ENCODE results near the gene SPOCK3. TPM values are rescaled to one million over a fixed set of nuclear protein-coding genes. Genes with fewer than 3 reads are reported as not detected.
A peak's percentile ranks its signal among the peaks of the same experiment; 100 is the strongest.

SPOCK3 gene
- total RNA-seq, 1 donor from 2014 or later, result 0.53 TPM

DNA sequence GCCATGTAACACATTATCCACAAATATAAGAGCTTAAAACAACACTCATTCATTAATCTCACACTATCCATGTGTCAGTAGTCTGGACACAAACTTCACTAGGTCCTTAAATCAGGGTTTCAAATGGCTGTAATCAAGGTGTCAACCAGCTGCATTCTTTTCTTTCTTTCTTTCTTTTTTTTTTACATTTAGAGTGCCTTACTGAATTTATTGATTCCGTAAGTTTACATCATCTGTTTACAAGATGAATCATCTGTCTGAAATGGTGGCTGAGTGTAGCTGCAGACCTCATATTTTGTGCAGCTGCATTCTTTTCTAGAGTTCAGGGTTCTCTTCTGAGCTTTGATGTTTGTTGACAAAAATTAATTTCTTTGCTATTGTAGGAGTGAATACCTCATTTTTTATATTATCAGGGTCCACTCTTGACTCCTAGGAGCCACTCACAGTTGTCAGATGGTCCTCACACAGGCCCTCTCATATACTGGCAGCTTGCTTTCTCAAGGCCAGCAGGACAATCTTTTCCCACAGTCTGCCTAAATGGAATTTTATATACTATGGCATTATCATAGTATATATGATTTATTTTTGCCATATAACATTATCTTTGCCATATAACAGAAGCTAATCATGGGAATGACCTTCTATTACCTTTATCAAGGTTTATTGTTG, 37.8 kb downstream of the SPOCK3 start:
- Histone ChIP-seq H3K36me3 (ENCODE audit: control insufficient read depth, insufficient read depth, low read length) (no peaks in the 10 kb centered on the region), H3K4me3 (ENCODE audit: low read depth, low read length) (no peak overlapping the region), H3K27me3 (ENCODE audit: control insufficient read depth, insufficient read depth, low read length) (no peaks in the 10 kb centered on the region)
- DNase-seq (ENCODE audit: low read depth) (peak; percentile 75), FAIRE-seq (no peak)
- TF ChIP-seq, protein P1, sequence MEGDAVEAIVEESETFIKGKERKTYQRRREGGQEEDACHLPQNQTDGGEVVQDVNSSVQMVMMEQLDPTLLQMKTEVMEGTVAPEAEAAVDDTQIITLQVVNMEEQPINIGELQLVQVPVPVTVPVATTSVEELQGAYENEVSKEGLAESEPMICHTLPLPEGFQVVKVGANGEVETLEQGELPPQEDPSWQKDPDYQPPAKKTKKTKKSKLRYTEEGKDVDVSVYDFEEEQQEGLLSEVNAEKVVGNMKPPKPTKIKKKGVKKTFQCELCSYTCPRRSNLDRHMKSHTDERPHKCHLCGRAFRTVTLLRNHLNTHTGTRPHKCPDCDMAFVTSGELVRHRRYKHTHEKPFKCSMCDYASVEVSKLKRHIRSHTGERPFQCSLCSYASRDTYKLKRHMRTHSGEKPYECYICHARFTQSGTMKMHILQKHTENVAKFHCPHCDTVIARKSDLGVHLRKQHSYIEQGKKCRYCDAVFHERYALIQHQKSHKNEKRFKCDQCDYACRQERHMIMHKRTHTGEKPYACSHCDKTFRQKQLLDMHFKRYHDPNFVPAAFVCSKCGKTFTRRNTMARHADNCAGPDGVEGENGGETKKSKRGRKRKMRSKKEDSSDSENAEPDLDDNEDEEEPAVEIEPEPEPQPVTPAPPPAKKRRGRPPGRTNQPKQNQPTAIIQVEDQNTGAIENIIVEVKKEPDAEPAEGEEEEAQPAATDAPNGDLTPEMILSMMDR (IDR thresholded peaks at IDR 0.05; ENCODE audit: insufficient read depth, low read length, severe bottlenecking), result no peak

GRCh38 chr4:167190379-167190778, 43.9 kb downstream of the SPOCK3 start:
- no peaks in the 10 kb centered on the region for H3K27me3 ChIP-seq (ENCODE audit: control insufficient read depth, insufficient read depth, low read length)
- FAIRE-seq (no peak), DNase-seq (ENCODE audit: low read depth) (no peak)
- TF ChIP-seq, protein P1 (IDR thresholded peaks at IDR 0.05; ENCODE audit: insufficient read depth, low read length, severe bottlenecking), result no peak
- H3K4me3 ChIP-seq (ENCODE audit: low read depth, low read length), result no peak overlapping the region
- H3K36me3 ChIP-seq (ENCODE audit: control insufficient read depth, insufficient read depth, low read length), result no peaks in the 10 kb centered on the region

- FAIRE-seq (no peak), DNase-seq (ENCODE audit: low read depth) (peak; percentile 56)
- TF ChIP-seq, protein P1 (IDR thresholded peaks at IDR 0.05; ENCODE audit: insufficient read depth, low read length, severe bottlenecking), result no peak
- Histone ChIP-seq H3K36me3 (ENCODE audit: control insufficient read depth, insufficient read depth, low read length) (no peaks in the 10 kb centered on the region), H3K27me3 (ENCODE audit: control insufficient read depth, insufficient read depth, low read length) (no peaks in the 10 kb centered on the region), H3K4me3 (ENCODE audit: low read depth, low read length) (no peak overlapping the region)
Observed at GRCh38 chr4:167185465-167185864, 48.8 kb downstream of the SPOCK3 start.

DNA sequence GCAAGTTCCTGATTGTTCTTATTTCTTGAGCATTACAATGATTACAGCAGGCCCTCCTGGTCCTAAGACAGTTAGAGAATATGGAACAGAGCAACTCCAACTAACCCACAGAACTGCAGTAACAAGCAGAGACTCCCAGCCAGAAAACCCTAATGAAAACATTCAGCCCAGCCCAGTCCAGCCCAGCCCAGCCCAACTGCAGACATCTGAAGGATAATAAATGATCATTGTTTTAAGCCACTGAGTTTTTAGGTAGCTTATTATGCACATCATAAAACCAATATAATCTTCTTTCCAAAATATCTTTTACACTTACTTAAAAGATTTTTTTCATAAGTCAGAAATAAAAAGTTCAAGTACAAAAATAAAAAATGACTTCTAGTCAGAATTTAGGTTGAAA, 51.3 kb downstream of the SPOCK3 start:
- no peaks in the 10 kb centered on the region for H3K36me3 ChIP-seq (ENCODE audit: control insufficient read depth, insufficient read depth, low read length)
- no peaks in the 10 kb centered on the region for H3K27me3 ChIP-seq (ENCODE audit: control insufficient read depth, insufficient read depth, low read length)
- FAIRE-seq (no peak), DNase-seq (ENCODE audit: low read depth) (no peak)
- H3K4me3 ChIP-seq (ENCODE audit: low read depth, low read length), result no peak overlapping the region
- TF ChIP-seq, protein P1 (IDR thresholded peaks at IDR 0.05; ENCODE audit: insufficient read depth, low read length, severe bottlenecking), result no peak

- DNase-seq (ENCODE audit: low read depth), result no peak
- Histone ChIP-seq H3K27me3 (ENCODE audit: control insufficient read depth, insufficient read depth, low read length) (no peaks in the 10 kb centered on the region), H3K36me3 (ENCODE audit: control insufficient read depth, insufficient read depth, low read length) (no peaks in the 10 kb centered on the region), H3K4me3 (ENCODE audit: low read depth, low read length) (no peak overlapping the region)
- TF ChIP-seq, protein P1 (IDR thresholded peaks at IDR 0.05; ENCODE audit: insufficient read depth, low read length, severe bottlenecking), result no peak
- FAIRE-seq, result no peak
Observed at GRCh38 chr4:167177925-167178324, 56.4 kb downstream of the SPOCK3 start.
